IPS-NIHi7 (cell line): ENCODE data around the gene KDM6B.
"Not testable (repeated sequence)": the region's sequence is repeated elsewhere in the genome, so short reads cannot be mapped to it uniquely, and the experiment has no call there.

ENCODE experiments used
- DNase-seq: peaks from one replicate; pipeline ENCODE4 v3.0.0; 2012; ENCODE audit warnings: mixed read lengths; ENCODE audit errors: extremely low spot score

KDM6B gene

DNA sequence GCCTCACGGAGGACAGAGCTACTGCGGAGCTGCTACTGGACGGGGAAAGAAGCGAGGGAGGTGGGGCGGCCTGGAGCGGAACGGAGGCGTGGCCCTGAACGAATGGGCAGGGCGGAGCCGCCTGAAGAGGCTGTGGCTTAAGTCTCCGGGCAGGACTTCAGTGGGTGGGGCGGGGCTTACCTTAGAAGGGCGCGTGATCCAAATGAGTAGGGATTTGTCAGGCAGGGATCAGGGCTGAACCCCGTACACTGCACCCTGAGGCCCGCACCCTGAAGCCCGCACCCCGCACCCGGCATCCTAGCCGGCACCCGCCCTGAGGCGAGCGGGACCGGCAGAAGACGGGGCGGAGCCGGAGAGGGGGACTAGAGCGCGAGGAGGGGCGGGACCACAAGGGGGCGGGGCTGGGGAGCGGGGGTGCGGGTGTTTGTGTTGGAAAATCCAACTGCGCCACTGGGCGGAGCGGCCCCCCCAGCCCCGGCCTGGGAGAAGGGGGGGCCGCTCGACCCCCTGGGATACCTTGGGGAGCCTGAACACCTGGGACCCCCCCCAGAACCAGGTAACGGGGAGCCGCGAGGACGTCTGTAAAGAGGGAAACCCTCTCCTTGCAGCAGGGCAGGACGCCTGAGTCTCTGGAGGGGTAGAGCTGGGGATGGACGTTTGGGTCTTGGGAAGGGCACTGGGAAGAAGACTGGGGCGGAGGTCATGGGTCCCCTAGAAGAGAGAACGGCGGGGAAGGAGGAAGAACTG lies at the start of gene KDM6B:
Gene KDM6B (plus strand): TSS at position 423 of the 747 bp plus-strand sequence. CDS start 11,338 bp downstream, outside the sequence.
- peak; percentile 92 for DNase-seq

DNA sequence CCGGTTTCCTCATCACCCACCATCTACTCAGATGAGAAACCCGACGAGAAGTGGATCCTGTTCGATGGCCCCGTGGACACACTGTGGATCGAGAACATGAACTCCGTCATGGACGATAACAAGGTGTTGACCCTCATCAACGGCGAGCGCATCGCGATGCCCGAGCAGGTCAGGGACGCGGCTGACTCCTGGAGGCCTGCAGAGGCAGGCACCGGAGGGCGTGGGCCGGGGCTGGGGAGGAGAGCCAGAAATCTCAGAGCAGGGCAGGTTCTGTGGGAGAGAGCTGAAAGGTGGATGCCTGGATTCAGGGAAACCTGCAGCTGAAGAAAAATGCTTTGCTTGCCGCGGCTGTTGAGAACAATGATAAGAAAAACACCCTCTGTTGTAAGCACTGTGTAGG lies 47.2 kb upstream of the KDM6B start:
- no peak for DNase-seq

DNA sequence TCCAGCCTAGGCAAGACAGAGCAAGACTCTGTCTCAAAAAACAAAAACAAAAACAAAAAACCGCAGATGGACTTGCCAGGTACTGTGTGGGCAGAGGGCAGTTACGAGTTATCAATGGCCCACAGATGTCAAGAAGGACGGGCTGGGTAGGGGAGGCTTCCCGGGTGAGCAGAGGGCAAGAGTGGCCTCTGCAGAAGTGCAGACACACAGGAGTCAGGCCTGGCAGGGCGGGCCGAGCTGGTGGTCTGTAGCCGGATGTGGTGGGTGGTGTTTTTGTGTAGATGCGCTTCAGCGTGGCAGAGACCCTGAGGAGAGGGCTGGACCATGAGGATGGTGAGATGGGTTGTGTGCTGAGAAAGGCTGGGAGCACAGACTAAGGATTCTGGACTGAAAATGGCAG lies 44.9 kb upstream of the KDM6B start:
- no peak for DNase-seq

DNA sequence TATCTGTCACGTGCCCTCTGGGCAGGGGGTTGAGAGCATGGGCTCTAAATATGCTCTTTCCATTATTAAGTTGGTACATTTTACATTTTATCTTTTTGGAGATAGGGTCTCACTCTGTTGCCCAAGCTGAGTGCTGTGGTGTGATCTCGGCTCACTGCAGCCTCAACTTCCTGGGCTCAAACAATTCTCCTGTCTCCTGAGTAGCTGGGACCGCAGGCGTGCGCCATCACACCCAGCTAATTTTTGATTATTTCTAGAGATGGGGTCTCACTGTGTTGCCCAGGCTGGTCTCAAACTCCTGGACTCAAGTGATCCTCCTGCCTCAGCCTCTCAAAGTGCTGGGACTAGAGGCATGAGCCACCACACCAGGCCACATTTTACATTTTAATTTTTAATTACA lies 43.9 kb upstream of the KDM6B start:
- DNase-seq, result no peak

GRCh38 chr17:7792611-7793010 lies 41.4 kb upstream of the KDM6B start:
- no peak for DNase-seq

DNA sequence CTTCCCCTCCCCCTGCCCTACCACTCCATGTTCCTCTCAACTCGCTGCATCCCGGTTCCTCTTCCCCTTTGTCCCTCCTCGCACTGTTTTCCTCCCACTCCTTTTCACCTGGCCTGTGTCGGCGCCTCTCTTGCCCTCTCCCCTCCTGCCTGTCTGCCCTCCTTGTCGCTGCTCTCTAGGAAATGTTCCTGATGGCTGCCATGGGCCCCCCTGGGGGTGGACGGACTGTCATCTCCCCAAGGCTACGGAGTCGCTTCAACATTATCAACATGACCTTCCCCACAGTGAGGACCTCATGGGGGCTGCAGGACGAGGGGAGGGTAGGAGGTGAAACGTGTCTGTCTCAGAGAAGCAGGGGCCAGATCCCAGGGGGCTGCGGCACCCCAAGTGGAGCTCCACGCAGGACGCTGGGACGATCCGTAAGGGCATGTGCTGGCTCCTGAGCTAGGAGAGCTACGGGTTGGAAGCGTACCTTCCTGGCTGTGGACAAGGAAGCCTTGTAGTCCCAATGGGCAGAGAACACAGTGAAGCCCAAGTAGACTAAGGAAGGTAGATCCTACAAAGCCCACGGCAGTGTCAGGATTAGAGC lies 39.8 kb upstream of the KDM6B start:
- peak; percentile 37 for DNase-seq

GRCh38 chr17:7797976-7798375 lies 36.0 kb upstream of the KDM6B start:
- DNase-seq, result no peak

- no peak for DNase-seq
These were observed 35.2 kb upstream of the KDM6B start for GRCh38 chr17:7798839-7799238.

- DNase-seq, result peak; percentile 43
These were observed 30.0 kb upstream of the KDM6B start for GRCh38 chr17:7803981-7804380.

DNA sequence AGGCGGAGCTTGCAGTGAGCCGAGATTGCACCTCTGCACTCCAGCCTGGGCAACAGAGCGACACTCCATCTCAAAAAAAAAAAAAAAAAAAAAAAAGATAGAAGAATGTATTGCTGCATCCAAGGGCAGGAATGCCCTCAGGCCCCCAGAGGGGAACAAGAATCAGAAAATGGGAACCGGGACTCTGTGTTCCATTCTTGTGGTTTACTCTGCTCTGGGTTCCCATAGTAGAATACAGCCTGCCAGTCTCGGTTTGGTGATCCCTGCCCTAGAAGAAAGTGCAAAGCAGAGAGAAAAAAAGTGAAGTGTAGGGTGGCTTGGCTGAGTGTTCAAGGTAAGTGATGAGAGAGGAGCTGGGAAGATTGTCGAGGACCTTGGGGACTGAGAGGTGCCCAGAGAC lies 27.4 kb upstream of the KDM6B start:
- DNase-seq, result no peak

- no peak for DNase-seq
These were observed 26.8 kb upstream of the KDM6B start for GRCh38 chr17:7807206-7807605.

DNA sequence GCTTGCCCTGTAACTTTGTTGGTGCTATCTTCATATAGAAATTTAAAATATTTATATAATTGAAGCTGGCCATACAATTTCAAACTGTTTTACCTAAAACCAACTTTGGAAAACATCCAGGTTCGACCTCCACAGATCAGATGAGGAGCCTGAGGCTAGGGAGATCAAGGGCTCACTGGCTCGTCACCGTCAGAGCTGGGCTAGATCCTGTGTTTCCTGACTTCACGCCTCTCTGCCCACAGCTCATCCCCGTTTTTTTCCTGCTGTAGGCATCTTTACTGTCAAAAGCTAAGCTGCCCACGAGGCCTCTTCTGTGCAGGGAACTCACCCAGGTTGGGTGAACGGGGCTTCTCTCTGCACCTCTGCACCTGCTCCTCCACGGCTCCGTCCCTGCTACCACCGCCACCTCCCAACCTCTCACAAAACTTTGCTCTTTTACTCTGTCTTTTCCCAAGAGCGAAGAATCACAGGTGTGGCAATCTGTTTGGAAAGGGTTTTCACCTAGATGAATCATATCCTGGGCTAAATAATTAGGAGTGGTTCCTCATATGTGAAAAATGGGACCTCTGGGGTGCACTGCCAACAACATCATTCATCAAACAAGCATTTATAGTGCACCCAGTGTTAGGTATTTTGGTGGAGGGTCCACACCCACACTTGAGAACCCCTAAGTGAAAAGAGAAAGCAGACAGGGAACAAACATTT lies 24.8 kb upstream of the KDM6B start:
- DNase-seq, result no peak

DNA sequence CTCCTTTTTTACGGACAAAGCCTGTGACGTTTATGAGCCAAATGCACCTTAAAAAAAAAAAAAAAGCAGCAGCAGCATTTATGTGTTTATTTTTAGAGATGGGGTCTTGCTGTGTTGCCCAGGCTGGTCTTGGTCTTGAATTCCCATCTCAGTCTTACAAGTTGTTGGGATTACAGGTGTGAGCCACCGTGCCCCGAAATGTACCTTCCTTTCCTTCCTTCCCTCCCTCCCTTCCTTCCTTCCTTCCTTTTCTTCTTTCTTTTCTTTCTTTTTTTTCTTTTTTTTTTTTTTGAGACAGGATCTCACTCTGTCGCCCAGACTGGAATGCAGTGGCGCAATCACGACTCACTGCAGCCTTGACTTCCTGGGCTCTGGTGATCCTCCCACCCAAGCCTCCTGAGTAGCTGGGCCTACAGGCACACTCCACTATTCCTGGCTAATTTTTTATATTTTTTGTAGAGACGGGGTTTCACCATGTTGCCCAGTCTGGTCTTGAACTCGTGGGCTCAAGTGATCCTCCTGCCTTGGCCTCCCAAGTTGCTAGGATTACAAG lies 24.1 kb upstream of the KDM6B start:
- DNase-seq, result not testable (repeated sequence)

GRCh38 chr17:7811251-7811650 lies 22.8 kb upstream of the KDM6B start:
- no peak for DNase-seq

- DNase-seq, result no peak
These were observed 19.0 kb upstream of the KDM6B start for GRCh38 chr17:7814969-7815368.

GRCh38 chr17:7816926-7817642 lies 16.9 kb upstream of the KDM6B start:
- no peak for DNase-seq

GRCh38 chr17:7817643-7817964 lies 16.4 kb upstream of the KDM6B start:
- no peak for DNase-seq

GRCh38 chr17:7818026-7818425 lies 16.0 kb upstream of the KDM6B start:
- DNase-seq, result no peak

GRCh38 chr17:7818746-7819645 lies 15.0 kb upstream of the KDM6B start:
- no peak for DNase-seq

DNA sequence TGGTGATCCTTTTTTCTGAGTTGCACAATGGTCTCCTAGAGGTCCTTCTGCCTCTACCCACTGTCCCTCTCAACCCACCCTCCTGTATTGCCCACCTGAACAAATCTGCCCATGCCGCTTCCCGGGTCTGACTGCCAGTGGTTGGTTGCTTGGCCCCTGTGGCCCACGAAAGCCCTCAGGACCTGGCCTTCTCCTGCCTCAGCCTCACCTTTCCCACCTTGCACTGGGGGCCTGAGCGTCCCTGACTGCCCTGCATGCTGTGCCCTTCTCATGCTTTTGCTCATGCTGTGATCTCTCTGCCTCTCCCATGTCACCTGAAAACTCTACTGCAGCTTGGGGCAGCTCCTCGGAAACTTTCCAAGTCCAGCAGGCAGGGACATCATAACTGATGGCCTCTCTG lies 13.8 kb upstream of the KDM6B start:
- no peak for DNase-seq

DNA sequence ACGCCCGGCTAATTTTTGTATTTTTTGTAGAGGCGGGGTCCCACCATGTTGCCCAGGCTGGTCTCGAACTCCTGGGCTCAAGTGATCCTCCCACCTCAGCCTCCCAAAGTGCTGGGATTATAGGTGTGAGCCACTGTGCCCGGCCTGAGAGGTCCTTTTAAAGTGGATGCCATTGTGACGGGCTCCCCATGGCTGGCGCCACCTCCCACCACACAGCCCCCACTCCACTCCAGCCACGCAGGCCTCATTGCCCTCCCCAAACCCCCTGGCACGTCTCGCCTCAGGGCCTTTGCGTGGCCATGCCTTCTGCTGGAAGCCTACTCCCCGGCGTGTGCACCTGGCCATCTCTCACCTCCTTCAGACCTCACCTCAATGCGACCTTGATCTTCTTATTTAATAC lies 11.9 kb upstream of the KDM6B start:
- DNase-seq, result no peak
